ENCODE data around the gene RAB3B. TPM values are rescaled to one million over a fixed set of nuclear protein-coding genes. Genes with fewer than 3 reads are reported as not detected.

Gene RAB3B
- polyA plus RNA-seq, 1 donor, result 0.21 TPM

- DNase-seq, result no peak
Measured at GRCh38 chr1:51867479-51868232, 122.8 kb downstream of the RAB3B start.

GRCh38 chr1:51863384-51863783 lies 127.1 kb downstream of the RAB3B start:
- no peak for DNase-seq

- no peak for DNase-seq
Measured at GRCh38 chr1:51861669-51862068, 128.8 kb downstream of the RAB3B start.

GRCh38 chr1:51859735-51860134 lies 130.8 kb downstream of the RAB3B start:
- DNase-seq, result no peak

GRCh38 chr1:51859333-51859732 lies 131.2 kb downstream of the RAB3B start:
- DNase-seq, result no peak

GRCh38 chr1:51858892-51859291 lies 131.6 kb downstream of the RAB3B start:
- DNase-seq, result no peak

Other genes with a start within 250 kb of the RAB3B start
- 134 TPM for gene NRDC, start 112.0 kb downstream of the RAB3B start, polyA plus RNA-seq (ENCODE audit: insufficient read length)
- 2.5 TPM for gene KTI12, start 43.1 kb upstream of the RAB3B start, polyA plus RNA-seq (ENCODE audit: insufficient read length)
- 29.3 TPM for gene TXNDC12, start 64.5 kb upstream of the RAB3B start, polyA plus RNA-seq (ENCODE audit: insufficient read length)
- gene BTF3L4, start 65.6 kb upstream of the RAB3B start, polyA plus RNA-seq (ENCODE audit: insufficient read length), result 67.3 TPM
- gene ZFYVE9, start 151.4 kb upstream of the RAB3B start, polyA plus RNA-seq (ENCODE audit: insufficient read length), result 19.0 TPM

Measured in hindlimb muscle (tissue), 1 donor.